IPS-20b (cell line): Measurements from ENCODE around the gene FAM177A1.
A peak's percentile ranks its signal among the peaks of the same experiment; 100 is the strongest.

Experiments used
- H3K27ac ChIP-seq: one replicate; pipeline ENCODE4 v1.5.1; 2013; ENCODE audit warnings: low read length
- H3K27me3 ChIP-seq: 2 replicates; pipeline ENCODE4 v1.6.1; 2013; ENCODE audit warnings: mild to moderate bottlenecking, low read length, inconsistent platforms; ENCODE audit not compliant: insufficient read depth
- H3K36me3 ChIP-seq: 2 replicates; pipeline ENCODE4 v1.6.1; 2013; ENCODE audit warnings: low read depth, mild to moderate bottlenecking, inconsistent platforms, low read length, moderate library complexity; ENCODE audit not compliant: insufficient read depth
- H3K4me1 ChIP-seq: 2 replicates; pipeline ENCODE4 v1.6.1; 2013; ENCODE audit warnings: mild to moderate bottlenecking, control low read depth, inconsistent platforms, low read length, moderate library complexity; ENCODE audit not compliant: insufficient read depth
- H3K4me3 ChIP-seq: 2 replicates; pipeline ENCODE4 v1.5.1; 2013; ENCODE audit warnings: mild to moderate bottlenecking, low read length, inconsistent platforms
- H3K9ac ChIP-seq: 2 replicates; pipeline ENCODE4 v1.6.1; 2013; ENCODE audit warnings: low read depth, mild to moderate bottlenecking, inconsistent platforms, low read length, moderate library complexity
- H3K9me3 ChIP-seq: 2 replicates; pipeline ENCODE4 v1.6.1; 2013; ENCODE audit warnings: mild to moderate bottlenecking, low read depth, low read length, inconsistent platforms; ENCODE audit not compliant: insufficient read depth

The FAM177A1 gene

GRCh38 chr14:35114036-35114435 is 68.0 kb downstream of the FAM177A1 start:
- Histone ChIP-seq H3K27ac (no peak overlapping the region), H3K27me3 (no peaks in the 10 kb centered on the region), H3K9ac (no peak overlapping the region), H3K4me1 (no peaks in the 10 kb centered on the region), H3K36me3 (peaks cover 49% of the 10 kb centered on the region), H3K9me3 (peaks cover 9% of the 10 kb centered on the region; the same call in 1 of the 2 replicates), H3K4me3 (no peak overlapping the region)

- Histone ChIP-seq H3K9ac (no peak overlapping the region), H3K27me3 (no peaks in the 10 kb centered on the region), H3K9me3 (peaks cover 9% of the 10 kb centered on the region; the same call in 1 of the 2 replicates), H3K4me1 (0 out of 2 replicates have a peak, but pooled peaks cover 4% of the 10 kb centered on the region), H3K36me3 (peaks cover 36% of the 10 kb centered on the region), H3K27ac (no peak overlapping the region), H3K4me3 (no peak overlapping the region)
Observed at GRCh38 chr14:35116242-35116641, 70.2 kb downstream of the FAM177A1 start.

GRCh38 chr14:35117112-35117511 is 71.0 kb downstream of the FAM177A1 start:
- H3K4me3 ChIP-seq, result no peak overlapping the region
- H3K9me3 ChIP-seq, result peaks cover 1% of the 10 kb centered on the region; the same call in 1 of the 2 replicates
- peaks cover 27% of the 10 kb centered on the region for H3K36me3 ChIP-seq
- H3K9ac ChIP-seq, result no peak overlapping the region
- no peak overlapping the region for H3K27ac ChIP-seq
- H3K4me1 ChIP-seq, result 0 out of 2 replicates have a peak, but pooled peaks cover 4% of the 10 kb centered on the region
- no peaks in the 10 kb centered on the region for H3K27me3 ChIP-seq

- Histone ChIP-seq H3K9ac (peak overlapping the region; percentile 93), H3K4me1 (peaks cover 7% of the 10 kb centered on the region; the same call in 1 of the 2 replicates), H3K4me3 (peak overlapping the region; percentile 79), H3K36me3 (peaks cover 4% of the 10 kb centered on the region; the same call in 1 of the 2 replicates), H3K27me3 (no peaks in the 10 kb centered on the region), H3K9me3 (no peaks in the 10 kb centered on the region), H3K27ac (peak overlapping the region; percentile 47)
Observed at GRCh38 chr14:35121026-35121886, 75.2 kb downstream of the FAM177A1 start.

- Histone ChIP-seq H3K9me3 (no peaks in the 10 kb centered on the region), H3K27ac (peak within 1 kb of the TSS; percentile 47), H3K9ac (peak within 1 kb of the TSS; percentile 93), H3K4me3 (peak within 1 kb of the TSS; percentile 79), H3K27me3 (no peaks in the 10 kb centered on the region), H3K4me1 (peaks cover 7% of the 10 kb centered on the region; the same call in 1 of the 2 replicates), H3K36me3 (peaks cover 7% of the 10 kb centered on the region; the same call in 1 of the 2 replicates)
Observed at GRCh38 chr14:35121887-35122695, 76.0 kb downstream of the FAM177A1 start, which contains the start of the genes PPP2R3C and PRORP. TSS of gene PPP2R3C (minus strand) at chr14:35121990. CDS start at chr14:35121959, 31 bp downstream. TSS of gene PRORP (plus strand) at chr14:35122552. CDS start at chr14:35123246, 694 bp downstream.

- peak overlapping the region; percentile 93 for H3K9ac ChIP-seq
- no peaks in the 10 kb centered on the region for H3K9me3 ChIP-seq
- H3K4me1 ChIP-seq, result peaks cover 7% of the 10 kb centered on the region; the same call in 1 of the 2 replicates
- peak overlapping the region; percentile 79 for H3K4me3 ChIP-seq
- H3K36me3 ChIP-seq, result peaks cover 13% of the 10 kb centered on the region; the same call in 1 of the 2 replicates
- peak overlapping the region; percentile 47 for H3K27ac ChIP-seq
- H3K27me3 ChIP-seq, result no peaks in the 10 kb centered on the region
Observed at GRCh38 chr14:35122696-35123387, 76.8 kb downstream of the FAM177A1 start.

GRCh38 chr14:35123388-35123703 is 77.3 kb downstream of the FAM177A1 start:
- Histone ChIP-seq H3K4me1 (peaks cover 7% of the 10 kb centered on the region; the same call in 1 of the 2 replicates), H3K27me3 (no peaks in the 10 kb centered on the region), H3K27ac (no peak overlapping the region), H3K9ac (peak overlapping the region; percentile 93; the same call in 1 of the 2 replicates), H3K36me3 (peaks cover 15% of the 10 kb centered on the region; the same call in 1 of the 2 replicates), H3K9me3 (no peaks in the 10 kb centered on the region), H3K4me3 (peak overlapping the region; percentile 79)

GRCh38 chr14:35124127-35124526 is 78.1 kb downstream of the FAM177A1 start:
- no peak overlapping the region for H3K27ac ChIP-seq
- H3K36me3 ChIP-seq, result peaks cover 15% of the 10 kb centered on the region; the same call in 1 of the 2 replicates
- no peaks in the 10 kb centered on the region for H3K9me3 ChIP-seq
- 0 out of 2 replicates have a peak overlapping the region, but pooled peaks have one; percentile 79 for H3K4me3 ChIP-seq
- peaks cover 7% of the 10 kb centered on the region; the same call in 1 of the 2 replicates for H3K4me1 ChIP-seq
- H3K27me3 ChIP-seq, result no peaks in the 10 kb centered on the region
- no peak overlapping the region for H3K9ac ChIP-seq
